RWPE2 (cell line): ENCODE results near the gene DNAJC10.

Experiments used
- ATAC-seq: fragments of 200-7000 bp; cut with Tn5 transposase; 3 replicates; pipeline ENCODE4 v1.9.1; 2021; ENCODE audit warnings: low read depth
- DNase-seq: peaks from one replicate; pipeline ENCODE4 v3.0.0-alpha.2; 2020; ENCODE audit warnings: low spot score
- H3K27ac ChIP-seq: fragments of 450-650 bp; 2 replicates; pipeline ENCODE4 v1.5.1; 2017; ENCODE audit warnings: mild to moderate bottlenecking; ENCODE audit not compliant: poor library complexity, severe bottlenecking
- H3K27me3 ChIP-seq: fragments of 250-450 bp; sonication (Bioruptor Pico); 2 replicates; pipeline ENCODE4 v1.5.1; 2021; ENCODE audit warnings: mild to moderate bottlenecking, moderate library complexity; ENCODE audit not compliant: insufficient read depth, poor library complexity, severe bottlenecking
- H3K36me3 ChIP-seq: fragments of 250-450 bp; sonication (Bioruptor Pico); 2 replicates; pipeline ENCODE4 v1.5.1; 2020; ENCODE audit warnings: low read depth, mild to moderate bottlenecking, moderate library complexity
- H3K4me1 ChIP-seq: fragments of 250-450 bp; sonication (Bioruptor Pico); 2 replicates; pipeline ENCODE4 v1.5.1; 2021; ENCODE audit warnings: mild to moderate bottlenecking, moderate library complexity; ENCODE audit not compliant: insufficient read depth, poor library complexity, severe bottlenecking
- H3K4me3 ChIP-seq: fragments of 250-450 bp; sonication (Bioruptor Pico); 2 replicates; pipeline ENCODE4 v1.5.1; 2021; ENCODE audit warnings: mild to moderate bottlenecking, moderate library complexity; ENCODE audit not compliant: severe bottlenecking
- H3K9me3 ChIP-seq: fragments of 250-450 bp; sonication (Bioruptor Pico); 2 replicates; pipeline ENCODE4 v1.5.1; 2021; ENCODE audit warnings: mild to moderate bottlenecking, moderate library complexity; ENCODE audit not compliant: severe bottlenecking
- TF ChIP-seq, protein P1 (sequence below): fragments of 450-650 bp; IDR thresholded peaks from one replicate; pipeline ENCODE4 v1.5.1; 2017; ENCODE audit warnings: mild to moderate bottlenecking, moderate library complexity; ENCODE audit not compliant: poor library complexity, severe bottlenecking

The DNAJC10 gene

DNA sequence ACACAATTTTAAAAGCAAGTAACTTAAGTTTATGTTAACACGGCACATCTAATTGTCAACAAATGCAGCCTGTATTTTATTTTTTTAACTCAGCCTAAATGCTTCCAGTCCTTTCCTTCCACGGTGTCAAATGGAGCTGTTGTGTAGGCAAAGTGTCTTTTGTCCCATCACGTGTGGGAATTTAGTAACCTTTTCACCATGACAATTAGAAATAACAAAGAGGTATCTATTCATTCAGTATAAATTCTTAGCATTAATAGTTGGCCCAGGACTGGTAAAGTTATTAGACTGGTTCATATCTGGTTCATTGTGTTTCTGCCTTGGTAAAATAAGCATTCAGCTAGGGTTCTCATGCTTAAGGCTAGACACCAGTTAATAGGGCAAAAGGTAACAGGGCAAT lies 102.4 kb downstream of the DNAJC10 start:
- H3K27ac ChIP-seq = no peak overlapping the region

GRCh38 chr2:182818925-182819324 lies 102.9 kb downstream of the DNAJC10 start:
- no peak for DNase-seq
- ATAC-seq = no peak
- H3K27me3 ChIP-seq = no peaks in the 10 kb centered on the region
- TF ChIP-seq, protein P1, sequence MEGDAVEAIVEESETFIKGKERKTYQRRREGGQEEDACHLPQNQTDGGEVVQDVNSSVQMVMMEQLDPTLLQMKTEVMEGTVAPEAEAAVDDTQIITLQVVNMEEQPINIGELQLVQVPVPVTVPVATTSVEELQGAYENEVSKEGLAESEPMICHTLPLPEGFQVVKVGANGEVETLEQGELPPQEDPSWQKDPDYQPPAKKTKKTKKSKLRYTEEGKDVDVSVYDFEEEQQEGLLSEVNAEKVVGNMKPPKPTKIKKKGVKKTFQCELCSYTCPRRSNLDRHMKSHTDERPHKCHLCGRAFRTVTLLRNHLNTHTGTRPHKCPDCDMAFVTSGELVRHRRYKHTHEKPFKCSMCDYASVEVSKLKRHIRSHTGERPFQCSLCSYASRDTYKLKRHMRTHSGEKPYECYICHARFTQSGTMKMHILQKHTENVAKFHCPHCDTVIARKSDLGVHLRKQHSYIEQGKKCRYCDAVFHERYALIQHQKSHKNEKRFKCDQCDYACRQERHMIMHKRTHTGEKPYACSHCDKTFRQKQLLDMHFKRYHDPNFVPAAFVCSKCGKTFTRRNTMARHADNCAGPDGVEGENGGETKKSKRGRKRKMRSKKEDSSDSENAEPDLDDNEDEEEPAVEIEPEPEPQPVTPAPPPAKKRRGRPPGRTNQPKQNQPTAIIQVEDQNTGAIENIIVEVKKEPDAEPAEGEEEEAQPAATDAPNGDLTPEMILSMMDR = no peak
- H3K4me1 ChIP-seq = no peaks in the 10 kb centered on the region
- H3K4me3 ChIP-seq = no peak overlapping the region
- H3K27ac ChIP-seq = no peak overlapping the region
- H3K36me3 ChIP-seq = no peaks in the 10 kb centered on the region
- H3K9me3 ChIP-seq = no peaks in the 10 kb centered on the region

More for the DNA sequence above, 102.4 kb downstream of the DNAJC10 start:
- Histone ChIP-seq H3K36me3 (no peaks in the 10 kb centered on the region), H3K9me3 (no peaks in the 10 kb centered on the region), H3K4me3 (no peak overlapping the region), H3K27me3 (no peaks in the 10 kb centered on the region), H3K4me1 (no peaks in the 10 kb centered on the region)
- DNase-seq (no peak), ATAC-seq (no peak)
- TF ChIP-seq, protein P1 = no peak

- Histone ChIP-seq H3K9me3 (no peaks in the 10 kb centered on the region), H3K36me3 (no peaks in the 10 kb centered on the region), H3K4me3 (no peak overlapping the region), H3K27me3 (no peaks in the 10 kb centered on the region), H3K4me1 (no peaks in the 10 kb centered on the region), H3K27ac (no peak overlapping the region)
- DNase-seq (no peak), ATAC-seq (no peak)
- TF ChIP-seq, protein P1 = no peak
Measured at GRCh38 chr2:182819412-182819811, 103.4 kb downstream of the DNAJC10 start.

DNA sequence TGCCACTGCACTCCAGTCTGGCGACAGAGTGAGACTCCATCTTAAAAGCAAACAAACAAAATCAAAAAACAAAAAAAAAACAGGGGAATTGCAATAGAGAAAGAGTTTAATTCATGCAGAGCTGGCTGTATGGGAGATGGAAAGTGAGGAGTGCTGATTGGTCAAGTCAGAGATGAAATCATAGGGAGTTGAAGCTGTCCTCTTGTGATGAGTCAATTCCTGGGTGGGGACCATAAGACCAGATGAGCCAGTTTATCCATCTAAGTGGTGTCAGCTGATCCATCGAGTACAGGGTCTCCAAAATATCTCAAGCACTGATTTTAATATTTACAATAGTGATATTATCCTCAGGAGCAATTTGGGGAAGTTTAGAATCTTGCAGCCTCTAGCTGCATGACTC lies 105.1 kb downstream of the DNAJC10 start:
- Histone ChIP-seq H3K4me3 (no peak overlapping the region), H3K36me3 (no peaks in the 10 kb centered on the region), H3K27ac (no peak overlapping the region)

DNA sequence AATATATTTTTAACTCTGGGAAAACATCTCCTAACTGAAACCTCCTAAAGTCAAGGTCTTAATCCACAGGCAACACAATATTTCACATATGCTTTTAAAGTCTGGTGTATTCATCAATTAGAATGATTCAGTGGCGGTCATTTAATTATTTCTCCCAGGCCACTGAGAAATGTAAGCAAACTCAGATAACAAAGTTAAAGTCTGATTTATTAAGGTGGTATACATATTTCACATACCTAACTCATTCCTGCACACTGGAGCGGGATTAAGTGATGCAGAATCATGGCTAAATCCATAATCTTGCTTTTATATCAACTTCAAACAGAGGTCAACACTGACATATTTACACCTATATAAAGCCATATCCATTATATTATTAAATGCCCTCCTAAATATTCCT lies 106.7 kb downstream of the DNAJC10 start:
- no peaks in the 10 kb centered on the region for H3K36me3 ChIP-seq
- TF ChIP-seq, protein P1 = no peak
- ATAC-seq = no peak
- H3K27ac ChIP-seq = no peak overlapping the region
- no peak overlapping the region for H3K4me3 ChIP-seq
- H3K9me3 ChIP-seq = no peaks in the 10 kb centered on the region
- no peaks in the 10 kb centered on the region for H3K4me1 ChIP-seq
- H3K27me3 ChIP-seq = no peaks in the 10 kb centered on the region
- no peak for DNase-seq

More for the DNA sequence above, 105.1 kb downstream of the DNAJC10 start:
- ATAC-seq = no peak
- no peaks in the 10 kb centered on the region for H3K4me1 ChIP-seq
- no peaks in the 10 kb centered on the region for H3K27me3 ChIP-seq
- DNase-seq = no peak
- TF ChIP-seq, protein P1 = no peak
- no peaks in the 10 kb centered on the region for H3K9me3 ChIP-seq
